Myocyte (in vitro differentiated cells): ENCODE data around the gene ACTL9. TPM values are rescaled to one million over a fixed set of nuclear protein-coding genes. Genes with fewer than 3 reads are reported as not detected.

Source experiments
- total RNA-seq: library from RNA; depleted of rRNA; stranded (reverse); fragments of >200 nt; gene quantifications from 2 replicates; pipeline ENCODE4 v1.2.3, GENCODE V29; 2014

The ACTL9 gene
- total RNA-seq, 1 donor from 2014 or later = not detected

Other genes with a start within 250 kb of the ACTL9 start
- gene PRAM1, start 196.2 kb downstream of the ACTL9 start, total RNA-seq = not detected in 2 replicates
- gene ZNF414, start 184.6 kb downstream of the ACTL9 start, total RNA-seq = 5.4 and 6.1 TPM in 2 replicates
- 0.21 TPM in 1 of 2 replicates, not detected in the other for gene MYO1F, start 121.4 kb downstream of the ACTL9 start, total RNA-seq
- gene ADAMTS10, start 88.1 kb downstream of the ACTL9 start, total RNA-seq = 0.83 TPM in 1 of 2 replicates, not detected in the other
- not detected in 2 replicates for gene NFILZ, start 68.2 kb downstream of the ACTL9 start, total RNA-seq
- not detected in 2 replicates for gene OR2Z1, start 22.8 kb upstream of the ACTL9 start, total RNA-seq
- gene ZNF558, start 133.5 kb upstream of the ACTL9 start, total RNA-seq = 33.3 and 34.0 TPM in 2 replicates
- not detected in 2 replicates for gene MBD3L1, start 133.6 kb upstream of the ACTL9 start, total RNA-seq